Transverse colon (tissue), 4 donors: ENCODE data around the gene SGSM1. TPM values are rescaled to one million over a fixed set of nuclear protein-coding genes. Genes with fewer than 3 reads are reported as not detected.

Experiments used
- DNase-seq: peaks from one replicate; pipeline ENCODE4 v3.0.0-alpha.2; 2019
- H3K27ac ChIP-seq, 4 donors: fragments of 200-600 bp; sonication (generic); 2 replicates each; pipeline ENCODE4 v1.5.1; 2016 to 2018; ENCODE audit warnings: inconsistent platforms in 4 of 4
- H3K27me3 ChIP-seq: fragments of 200-600 bp; sonication (generic); 2 replicates; pipeline ENCODE4 v1.5.1; 2017; ENCODE audit warnings: inconsistent platforms
- H3K36me3 ChIP-seq, 4 donors: fragments of 200-600 bp; sonication (generic); 2 replicates each; pipeline ENCODE4 v1.5.1; 2017 to 2019; ENCODE audit warnings: inconsistent platforms in 4 of 4
- H3K4me1 ChIP-seq, 4 donors: fragments of 200-600 bp; sonication (generic); 2 replicates each; pipeline ENCODE4 v1.5.1; 2017 to 2020; ENCODE audit warnings: inconsistent platforms in 4 of 4
- H3K4me3 ChIP-seq, 4 donors: fragments of 200-600 bp; sonication (generic); 1 replicate in 1 of 4; 2 replicates in 3 of 4; pipeline versions ENCODE4 v1.5.1 to v1.6.1; 2017 to 2019; ENCODE audit warnings: inconsistent platforms in 4 of 4
- H3K9me3 ChIP-seq, 2 donors: fragments of 200-600 bp; sonication (generic); 2 replicates each; pipeline ENCODE4 v1.5.1; 2017 to 2019; ENCODE audit warnings: inconsistent platforms in 2 of 2
- CTCF ChIP-seq, 5 experiments: fragments of 200-600 bp in 3 of 5; fragments of 450-650 bp in 2 of 5; sonication (generic) in 3 of 5; IDR thresholded peaks; 1 replicate in 2 of 5; 2 replicates in 3 of 5; pipeline ENCODE4 v1.5.1; 2016 to 2017; ENCODE audit warnings: antibody characterized with exemption in 5 of 5, inconsistent platforms in 3 of 5, mild to moderate bottlenecking in 2 of 5, moderate library complexity in 1 of 5
- EP300 ChIP-seq: sonication (generic); formaldehyde crosslinking; IDR thresholded peaks from one replicate; pipeline ENCODE4 v1.6.1; 2017; ENCODE audit warnings: antibody characterized with exemption, low read depth
- POLR2A ChIP-seq: fragments of 450-650 bp; IDR thresholded peaks from one replicate; pipeline ENCODE4 v1.6.1; 2016; ENCODE audit warnings: antibody characterized with exemption, mild to moderate bottlenecking, moderate library complexity
- POLR2AphosphoS5 ChIP-seq, 3 donors: sonication (generic); formaldehyde crosslinking; IDR thresholded peaks; one replicate each; pipeline ENCODE4 v1.6.1; 2016; ENCODE audit warnings: antibody characterized with exemption in 3 of 3
- WGBS, 2 donors: methylation state at CpG; one replicate each; pipeline ENCODE4 v1.1.5; 2018; ENCODE audit warnings: low coverage in 1 of 2; 5-methylcytosine and 5-hydroxymethylcytosine counted together
- in situ Hi-C, 4 donors: fragments of 200-750 bp; cut with MboI; loops; one replicate each; pipeline versions ENCODE4 v1.15.0 to v1.15.1; 2017; ENCODE audit warnings: low sequenced_read_pairs in 3 of 4, low pct_ligation_motif_present in 1 of 4, low pct_unique_long_range_greater_than_20kb in 1 of 4
- intact Hi-C: fragments of 100-400 bp; cut with DNase I; formaldehyde crosslinking; loops from one replicate; pipeline ENCODE4 v1.15.1; 2023; ENCODE audit warnings: low total_unique reads
- total RNA-seq, 4 donors: library from RNA; depleted of rRNA; stranded (reverse); fragments of >200 nt; gene quantifications; one replicate each; pipeline ENCODE4 v1.1.0, GENCODE V29; 2016

SGSM1 gene
- total RNA-seq, 4 donors from 2014 or later, result 2.5 to 6.2 (median 3.7) TPM

DNA sequence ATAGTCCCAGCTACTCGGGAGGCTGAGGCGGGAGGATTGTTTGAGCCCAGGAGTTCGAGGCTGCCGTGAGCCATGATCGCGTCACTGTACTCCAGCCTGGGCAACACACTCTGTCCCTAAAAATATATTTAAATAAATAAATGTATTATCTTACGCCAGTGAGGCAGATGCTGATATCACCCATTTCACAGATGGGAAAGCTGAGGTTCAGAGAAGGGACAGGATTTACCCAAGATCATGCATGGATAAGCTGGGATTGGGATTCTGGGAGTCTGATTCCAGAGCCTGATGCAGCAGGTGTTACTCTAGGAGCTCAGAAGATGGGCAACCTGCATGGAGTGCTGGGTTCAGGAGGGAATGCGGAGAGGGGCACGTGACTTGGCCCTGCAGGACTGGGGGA, 17.8 kb downstream of the SGSM1 start:
- Histone ChIP-seq H3K4me3 (no peak overlapping the region), H3K27ac (no peak overlapping the region), H3K9me3 (no peaks in the 10 kb centered on the region), H3K36me3 (no peaks in the 10 kb centered on the region), H3K4me1 (peaks cover 13 to 29% (median 24%) of the 10 kb centered on the region in 4 donors), H3K27me3 (no peaks in the 10 kb centered on the region)
- 86 to 90% methylated on average over 5 to 9 of the region's 9 CpGs for WGBS, 2 donors
- in situ Hi-C loops (no loop called here), intact Hi-C loops (no loop called here)
- TF ChIP-seq CTCF (IDR thresholded peaks at IDR 0.05), result no peak
- no peak for TF ChIP-seq EP300
- no peak for TF ChIP-seq POLR2A
- TF ChIP-seq POLR2AphosphoS5 (IDR thresholded peaks at IDR 0.05), result no peak
- no peak for DNase-seq

- intact Hi-C loops, result no loop called here
- Histone ChIP-seq H3K27me3 (no peaks in the 10 kb centered on the region), H3K27ac (no peak overlapping the region), H3K4me1 (peaks cover 13 to 29% (median 24%) of the 10 kb centered on the region in 4 donors), H3K4me3 (no peak overlapping the region), H3K36me3 (no peaks in the 10 kb centered on the region), H3K9me3 (no peaks in the 10 kb centered on the region)
- 20 to 78% methylated on average over 1 to 3 of the region's 3 CpGs for WGBS, 2 donors
- in situ Hi-C loops, result no loop called here
- no peak for TF ChIP-seq POLR2A
- no peak for TF ChIP-seq CTCF (IDR thresholded peaks at IDR 0.05)
- no peak for TF ChIP-seq POLR2AphosphoS5 (IDR thresholded peaks at IDR 0.05)
- TF ChIP-seq EP300, result no peak
- DNase-seq, result no peak
Observed at GRCh38 chr22:24824250-24824649, 18.2 kb downstream of the SGSM1 start.

DNA sequence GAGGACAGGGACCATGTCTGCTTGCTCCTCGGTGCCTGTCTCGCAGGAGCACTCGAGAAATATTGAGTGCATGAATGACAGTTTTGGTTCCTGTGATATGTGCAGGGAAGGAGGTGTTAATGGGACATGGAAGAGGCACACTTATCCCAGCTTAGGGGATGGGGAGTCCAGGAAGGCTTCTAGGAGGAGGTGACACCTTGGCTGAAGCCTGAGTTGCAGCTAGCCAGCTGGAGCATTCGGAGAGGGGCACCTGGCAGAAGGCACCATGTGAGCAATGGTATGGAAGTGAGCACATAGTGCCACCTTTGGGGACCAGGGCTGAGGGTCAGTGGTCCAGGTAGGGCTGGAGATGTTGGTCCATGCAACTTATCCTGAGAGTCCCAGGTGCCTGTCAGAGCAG, 18.9 kb downstream of the SGSM1 start:
- no peak for DNase-seq
- Histone ChIP-seq H3K27ac (no peak overlapping the region), H3K36me3 (no peaks in the 10 kb centered on the region), H3K9me3 (no peaks in the 10 kb centered on the region), H3K27me3 (no peaks in the 10 kb centered on the region), H3K4me3 (no peak overlapping the region), H3K4me1 (peaks cover 9 to 24% (median 19%) of the 10 kb centered on the region in 4 donors)
- in situ Hi-C loops, result no loop called here
- 88% methylated on average over 4 of the region's 4 CpGs; no CpG with 5 or more reads in 1 of the 2 donors for WGBS, 2 donors
- no peak for TF ChIP-seq POLR2A
- TF ChIP-seq EP300, result no peak
- TF ChIP-seq POLR2AphosphoS5 (IDR thresholded peaks at IDR 0.05), result no peak
- intact Hi-C loops, result no loop called here

DNA sequence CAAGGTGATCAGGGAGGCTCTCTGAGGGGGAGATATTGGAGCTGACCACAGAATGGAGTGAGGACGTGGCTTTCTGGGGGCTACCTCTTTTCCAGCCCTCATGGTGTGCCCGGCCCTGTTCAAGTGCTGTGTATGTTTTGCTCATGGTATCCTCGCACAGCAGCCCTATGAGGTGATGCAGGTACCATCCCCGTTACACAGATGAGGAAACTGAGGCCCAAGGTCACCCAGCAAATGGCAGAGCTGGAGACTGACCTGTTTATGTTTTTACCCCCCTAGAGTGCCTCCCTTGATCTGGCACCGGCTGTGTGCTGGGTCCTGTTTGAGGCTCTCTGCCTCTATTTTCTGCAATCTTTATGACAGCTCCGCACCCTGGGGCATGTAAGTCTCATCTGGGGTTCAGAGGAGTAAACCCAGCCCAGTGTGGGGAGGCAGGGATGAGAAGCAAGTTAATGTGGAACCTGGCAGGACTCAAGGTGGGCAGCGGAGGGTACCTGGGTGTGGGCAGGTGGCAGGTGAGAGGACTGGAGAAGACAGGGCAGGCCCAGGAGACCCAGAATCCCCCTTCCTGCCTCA, 20.8 kb downstream of the SGSM1 start:
- 64 to 70% methylated on average over 2 to 7 of the region's 7 CpGs for WGBS, 2 donors
- Histone ChIP-seq H3K27ac (peak overlapping the region; percentile 15 to 74 (median 26)), H3K36me3 (no peaks in the 10 kb centered on the region)

More for the DNA sequence above, 20.8 kb downstream of the SGSM1 start:
- no peaks in the 10 kb centered on the region for H3K27me3 ChIP-seq
- peaks cover 0 to 12% (median 6%) of the 10 kb centered on the region in 4 donors for H3K4me1 ChIP-seq
- intact Hi-C loops, result no loop called here
- in situ Hi-C loops, result no loop called here
- H3K9me3 ChIP-seq, result no peaks in the 10 kb centered on the region
- peak; percentile 14 for DNase-seq
- TF ChIP-seq EP300, result no peak
- TF ChIP-seq POLR2A, result no peak
- TF ChIP-seq POLR2AphosphoS5 (IDR thresholded peaks at IDR 0.05), result no peak
- TF ChIP-seq CTCF (IDR thresholded peaks at IDR 0.05), result no peak
- H3K4me3 ChIP-seq, result no peak overlapping the region
